A673 (cell line): ENCODE results near the gene SPCS2.

ENCODE experiments used
- EZH2 ChIP-seq: fragments of 200-600 bp; sonication (generic); IDR thresholded peaks from 2 replicates; pipeline ENCODE4 v1.6.1; 2017; ENCODE audit warnings: borderline replicate concordance, low read depth, mild to moderate bottlenecking, mixed read lengths, antibody characterized with exemption, low read length; ENCODE audit not compliant: poor library complexity, severe bottlenecking
- TF ChIP-seq, protein P1 (sequence below): fragments of 300-800, 200-600 bp; sonication (generic); conservative IDR thresholded peaks from 2 replicates; pipeline ENCODE4 v1.5.1; 2017; ENCODE audit warnings: low read depth, mild to moderate bottlenecking, antibody characterized with exemption, low read length, moderate library complexity, mixed read lengths

DNA sequence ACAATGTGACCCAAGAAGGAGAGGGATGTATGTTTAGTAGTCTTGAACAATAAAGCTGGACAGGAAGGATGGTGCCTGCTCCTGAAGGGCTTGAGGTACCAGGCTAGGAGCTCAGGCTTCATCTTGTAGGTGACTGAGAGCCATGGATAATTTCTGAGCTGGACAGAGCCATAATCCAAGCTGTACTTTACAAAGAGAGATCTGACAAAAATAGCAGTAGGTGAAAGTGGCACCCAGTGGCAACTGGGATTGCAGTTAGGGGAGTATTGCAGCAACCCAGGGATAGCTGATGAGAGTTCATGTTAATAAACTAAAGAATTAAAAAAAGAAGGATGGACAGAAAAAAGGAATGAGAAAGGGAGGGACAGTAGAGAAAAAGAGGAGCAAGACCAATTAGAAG is 7.6 kb upstream of the SPCS2 start:
- TF ChIP-seq, protein P1, sequence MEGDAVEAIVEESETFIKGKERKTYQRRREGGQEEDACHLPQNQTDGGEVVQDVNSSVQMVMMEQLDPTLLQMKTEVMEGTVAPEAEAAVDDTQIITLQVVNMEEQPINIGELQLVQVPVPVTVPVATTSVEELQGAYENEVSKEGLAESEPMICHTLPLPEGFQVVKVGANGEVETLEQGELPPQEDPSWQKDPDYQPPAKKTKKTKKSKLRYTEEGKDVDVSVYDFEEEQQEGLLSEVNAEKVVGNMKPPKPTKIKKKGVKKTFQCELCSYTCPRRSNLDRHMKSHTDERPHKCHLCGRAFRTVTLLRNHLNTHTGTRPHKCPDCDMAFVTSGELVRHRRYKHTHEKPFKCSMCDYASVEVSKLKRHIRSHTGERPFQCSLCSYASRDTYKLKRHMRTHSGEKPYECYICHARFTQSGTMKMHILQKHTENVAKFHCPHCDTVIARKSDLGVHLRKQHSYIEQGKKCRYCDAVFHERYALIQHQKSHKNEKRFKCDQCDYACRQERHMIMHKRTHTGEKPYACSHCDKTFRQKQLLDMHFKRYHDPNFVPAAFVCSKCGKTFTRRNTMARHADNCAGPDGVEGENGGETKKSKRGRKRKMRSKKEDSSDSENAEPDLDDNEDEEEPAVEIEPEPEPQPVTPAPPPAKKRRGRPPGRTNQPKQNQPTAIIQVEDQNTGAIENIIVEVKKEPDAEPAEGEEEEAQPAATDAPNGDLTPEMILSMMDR, result no peak
- no peak for TF ChIP-seq EZH2
